HTERT RPE-1 (cell line): Measurements from ENCODE around the gene PRKCH.
"Not testable (repeated sequence)": the region's sequence is repeated elsewhere in the genome, so short reads cannot be mapped to it uniquely, and the experiment has no call there.

Source experiments
- in situ Hi-C: fragments of 300-500 bp; cut with MboI; formaldehyde crosslinking; loops from 4 replicates; pipeline ENCODE4 v1.14.3; 2020; ENCODE audit warnings: low sequenced_read_pairs

PRKCH gene

DNA sequence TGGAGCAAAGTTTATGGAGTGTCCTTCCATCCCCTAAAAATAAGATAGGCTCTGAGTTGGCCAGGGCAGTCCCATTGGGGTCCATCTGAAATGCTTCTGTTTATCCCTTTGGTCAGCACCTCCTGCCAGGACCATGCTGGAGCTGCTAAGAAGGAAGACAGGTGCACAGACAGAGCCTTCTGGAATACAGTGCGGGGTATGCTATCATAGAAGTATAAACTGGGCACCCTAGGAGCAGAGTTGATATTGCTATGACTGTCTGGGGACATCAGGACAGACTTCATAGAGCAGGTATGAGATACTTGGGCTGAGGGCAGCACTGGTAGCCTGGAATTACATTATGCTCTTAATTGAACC lies 203.5 kb downstream of the PRKCH start:
- in situ Hi-C loops: no loop called here

DNA sequence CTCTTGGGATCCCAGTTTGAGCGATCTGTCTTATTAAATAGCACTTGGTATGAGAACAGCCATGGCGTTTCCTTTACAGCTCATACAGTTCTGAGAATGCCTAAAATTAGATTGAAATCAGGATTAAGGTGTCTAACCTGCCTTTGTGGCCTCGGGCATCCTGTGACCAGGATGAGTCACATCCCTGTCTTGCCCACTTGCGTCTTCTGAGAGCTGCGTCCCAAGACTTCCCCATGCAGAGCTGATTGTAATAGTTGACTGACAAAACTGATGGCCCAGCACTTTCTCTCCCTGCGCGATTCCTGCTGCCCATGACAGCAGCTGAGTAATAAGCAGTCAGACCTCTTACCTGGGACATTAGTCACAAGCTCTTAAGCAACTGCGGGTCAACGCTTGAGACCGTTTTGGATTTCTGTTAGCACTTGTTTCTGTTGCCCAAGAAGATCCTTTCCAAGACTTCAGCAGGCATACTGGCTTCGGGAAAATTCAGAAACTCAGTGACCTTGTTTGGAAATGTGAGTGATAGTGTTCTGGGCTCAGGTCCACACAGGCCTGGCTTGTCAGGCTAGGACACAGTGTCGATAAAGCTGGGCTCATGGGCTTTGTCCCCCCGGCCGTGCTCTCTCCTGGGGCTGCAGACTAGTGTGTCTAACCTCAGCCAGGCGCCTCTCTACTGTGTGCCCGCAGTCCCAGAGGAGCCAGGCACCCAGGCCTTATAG lies 204.1 kb downstream of the PRKCH start:
- in situ Hi-C loops: no loop called here

DNA sequence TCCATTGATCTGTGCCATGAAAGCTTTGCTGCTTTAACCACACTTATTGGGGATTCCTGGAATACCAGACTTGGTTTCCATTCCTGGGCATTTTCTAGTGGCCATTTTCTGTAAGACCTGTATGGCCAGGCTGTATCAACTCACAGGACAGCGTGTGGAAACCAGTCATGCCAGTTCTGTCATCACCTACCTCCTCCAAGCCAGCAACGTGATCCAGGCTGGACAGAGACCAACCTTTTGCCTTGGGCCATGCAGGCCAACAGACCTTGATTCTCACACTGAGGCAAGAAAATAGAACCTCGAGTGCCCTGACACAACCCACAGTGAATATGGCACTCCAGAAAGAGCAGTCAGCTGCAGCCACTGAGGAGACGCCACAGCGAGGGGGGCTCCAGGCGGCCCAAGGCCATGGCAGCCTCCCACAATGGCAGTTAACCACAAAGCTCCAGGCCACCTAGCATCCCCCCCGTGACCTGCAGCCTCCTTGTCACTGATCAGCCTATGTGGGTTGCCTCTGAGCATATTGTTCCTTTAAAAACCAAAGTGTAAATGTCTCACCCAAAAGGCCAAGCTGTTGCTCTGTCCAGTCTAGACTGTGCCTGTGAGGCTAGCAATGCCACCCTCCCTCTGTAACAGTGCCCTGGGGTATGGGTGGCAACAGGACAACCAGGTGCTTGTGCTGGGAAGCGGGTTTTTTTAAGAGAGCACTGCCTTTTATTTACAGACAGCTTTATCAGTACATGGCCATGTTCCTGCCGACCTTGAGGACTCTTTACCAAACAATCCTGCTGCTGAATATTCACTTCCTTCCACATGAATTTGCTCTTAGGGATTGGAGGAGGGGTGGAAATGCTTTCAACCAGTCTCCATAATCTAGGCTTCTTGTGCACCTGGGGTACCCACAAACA lies 205.3 kb downstream of the PRKCH start:
- in situ Hi-C loops: no loop called here

DNA sequence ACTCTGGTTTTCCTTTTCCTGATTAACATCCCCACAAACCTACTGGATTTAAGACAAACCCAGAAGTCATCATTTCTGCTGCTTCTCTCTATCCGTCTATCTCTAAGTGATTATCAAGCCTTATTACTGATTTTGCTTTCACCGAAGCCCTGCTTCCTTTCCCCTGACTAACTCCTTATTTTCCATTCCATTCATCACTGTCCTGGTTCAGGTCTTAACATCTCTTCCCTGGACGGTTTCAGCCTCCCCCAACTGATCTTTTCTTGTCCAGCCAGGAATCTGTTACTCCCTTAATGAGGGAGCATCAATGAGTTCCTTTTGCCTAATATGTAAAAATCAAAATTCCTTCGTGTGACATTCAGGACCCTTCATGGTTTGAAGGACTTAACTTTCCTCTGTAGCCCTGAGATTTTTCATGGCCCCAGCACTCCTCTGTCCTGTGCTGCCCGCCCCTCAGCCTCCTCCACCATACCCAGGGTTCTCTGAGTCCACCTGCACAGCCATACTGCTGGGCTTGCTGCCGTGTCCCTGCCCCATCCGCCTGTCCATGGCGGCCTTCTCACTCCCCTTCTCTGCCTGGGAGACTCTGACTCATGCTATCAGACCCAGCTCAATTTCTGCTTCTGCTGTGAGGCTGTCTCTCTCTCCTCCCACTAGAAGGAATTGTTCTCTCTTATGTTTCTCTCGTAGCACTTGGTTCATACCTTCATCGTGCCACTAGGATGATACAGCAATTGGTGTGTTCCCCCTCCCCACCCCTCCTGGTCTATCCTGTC lies 206.1 kb downstream of the PRKCH start:
- in situ Hi-C loops: no loop called here

DNA sequence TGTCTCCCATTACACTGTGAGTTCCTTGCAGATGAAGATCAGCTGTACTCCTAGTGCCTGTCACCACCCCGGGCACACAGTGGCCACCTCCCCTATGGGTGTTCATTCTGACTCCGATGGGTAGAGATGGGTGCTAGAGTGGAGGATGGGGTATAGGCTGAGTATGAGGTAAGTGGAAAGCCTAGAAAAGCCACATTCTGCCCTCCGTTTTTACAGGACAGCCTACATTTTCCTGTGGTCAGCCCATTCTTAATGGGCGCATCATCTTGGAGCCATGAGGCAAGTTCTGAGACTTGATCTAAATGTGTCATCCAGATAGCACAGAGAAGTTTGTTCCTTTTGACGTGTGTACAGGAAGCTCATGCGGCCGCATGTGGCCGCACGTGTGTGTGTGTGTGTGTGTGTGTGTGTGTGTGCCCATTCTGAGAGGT lies 207.2 kb downstream of the PRKCH start:
- in situ Hi-C loops: no loop called here

DNA sequence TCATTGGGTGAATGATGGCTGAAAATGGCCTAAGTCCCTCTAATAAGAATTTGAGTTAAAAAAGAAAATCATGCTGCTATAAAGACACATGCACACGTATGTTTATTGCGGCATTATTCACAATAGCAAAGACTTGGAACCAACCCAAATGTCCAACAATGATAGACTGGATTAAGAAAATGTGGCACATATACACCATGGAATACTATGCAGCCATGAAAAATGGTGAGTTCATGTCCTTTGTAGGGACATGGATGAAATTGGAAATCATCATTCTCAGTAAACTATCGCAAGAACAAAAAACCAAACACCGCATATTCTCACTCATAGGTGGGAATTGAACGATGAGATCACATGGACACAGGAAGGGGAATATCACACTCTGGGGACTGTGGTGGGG lies 208.0 kb downstream of the PRKCH start:
- in situ Hi-C loops: not testable (repeated sequence)

DNA sequence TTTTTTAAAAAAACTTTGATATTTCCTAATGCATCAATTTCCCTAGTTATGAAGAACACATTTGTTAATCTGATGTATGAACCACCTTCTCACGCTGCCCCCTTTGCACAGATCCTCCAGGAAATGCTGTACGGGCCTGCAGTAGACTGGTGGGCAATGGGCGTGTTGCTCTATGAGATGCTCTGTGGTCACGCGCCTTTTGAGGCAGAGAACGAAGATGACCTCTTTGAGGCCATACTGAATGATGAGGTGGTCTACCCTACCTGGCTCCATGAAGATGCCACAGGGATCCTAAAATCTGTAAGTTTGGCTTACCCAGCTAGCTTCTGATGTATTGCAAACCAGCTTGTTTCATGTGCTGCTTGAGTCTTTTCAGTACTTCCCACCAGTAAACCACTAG lies 208.9 kb downstream of the PRKCH start:
- in situ Hi-C loops: no loop called here

DNA sequence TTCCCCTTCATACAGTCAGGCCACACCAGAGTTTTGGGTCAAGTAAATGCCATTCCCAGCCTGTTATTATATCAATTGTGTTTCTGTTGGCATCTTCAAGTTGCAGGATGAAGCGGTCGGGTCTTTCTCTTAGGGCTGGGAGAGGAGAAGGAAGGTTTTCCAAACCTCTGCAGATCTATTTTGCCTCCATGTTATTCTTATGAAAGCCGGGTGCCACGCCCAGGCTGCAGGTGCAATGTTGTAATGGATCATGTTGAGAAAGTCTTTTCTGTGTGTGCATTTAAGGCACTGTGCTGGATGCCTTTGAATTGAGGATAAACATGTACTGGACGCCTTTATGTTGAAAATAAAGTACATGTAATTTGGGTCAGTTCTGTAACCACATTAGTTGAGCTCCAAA lies 209.5 kb downstream of the PRKCH start:
- in situ Hi-C loops: no loop called here

DNA sequence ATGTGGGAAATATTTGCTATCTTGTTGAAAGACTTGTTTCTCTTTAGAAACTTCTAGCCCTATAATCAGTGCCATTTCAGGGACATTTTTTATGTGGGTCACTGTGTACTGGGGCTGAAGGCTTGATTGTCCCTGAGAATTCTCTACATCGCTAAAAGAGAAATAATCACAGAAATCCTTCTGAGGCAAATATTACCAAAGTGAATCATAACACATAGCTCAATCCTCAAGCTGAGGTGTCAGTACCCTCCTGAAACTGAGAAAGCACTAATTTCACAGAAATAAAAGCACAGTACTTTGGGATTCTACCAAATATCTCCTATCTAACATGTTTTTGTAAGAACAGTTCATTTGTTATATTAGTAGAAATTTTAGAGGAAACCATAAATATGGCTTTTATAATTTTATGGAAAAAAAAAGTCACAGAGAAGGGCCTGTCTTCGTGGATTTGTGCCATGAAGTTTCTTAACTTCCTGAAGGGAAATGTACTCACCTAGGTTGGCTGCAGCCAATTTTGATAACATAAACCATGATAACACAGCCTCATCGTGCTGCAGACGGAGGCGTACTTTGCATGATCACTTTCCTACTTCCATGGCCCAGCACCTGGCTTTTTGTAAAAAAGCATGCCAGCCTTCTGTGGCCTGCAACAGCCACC lies 210.2 kb downstream of the PRKCH start:
- in situ Hi-C loops: no loop called here

DNA sequence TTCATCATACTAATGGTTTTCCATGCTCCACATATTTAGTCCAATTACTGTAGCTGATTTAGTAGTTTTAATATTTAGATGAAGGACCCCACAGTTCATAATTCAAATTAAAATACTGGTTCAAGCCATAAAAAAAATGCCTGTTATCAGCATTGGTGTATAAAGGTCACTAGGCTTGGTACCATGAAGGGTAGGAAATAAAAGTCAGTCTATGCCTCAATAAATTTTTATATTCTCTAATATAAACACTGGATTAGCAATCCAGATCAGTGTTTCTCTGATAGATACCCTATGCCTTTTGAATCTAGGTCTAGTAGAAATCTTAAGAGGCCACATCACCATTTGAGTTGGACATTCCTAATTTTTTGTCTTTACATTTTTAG lies 210.7 kb downstream of the PRKCH start:
- in situ Hi-C loops: no loop called here

DNA sequence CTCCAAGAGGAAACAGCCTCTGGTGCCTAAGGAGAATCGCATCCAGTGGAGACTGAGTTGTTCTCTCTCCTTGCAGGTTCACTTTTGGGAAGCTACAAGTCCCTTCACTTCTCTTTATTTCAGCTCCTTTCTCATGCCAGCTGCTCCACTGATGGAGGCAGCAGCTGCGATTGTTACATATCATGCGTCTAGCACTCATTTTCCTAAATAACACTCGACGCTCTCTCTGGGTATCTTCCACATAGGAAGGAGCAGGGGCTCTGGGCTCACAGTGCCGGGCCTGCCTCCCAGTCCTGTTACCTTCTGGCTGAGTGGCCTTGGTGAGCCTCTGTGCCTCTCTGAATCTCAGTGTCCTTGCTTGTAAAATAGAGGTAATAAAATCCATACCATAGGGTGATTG lies 211.4 kb downstream of the PRKCH start:
- in situ Hi-C loops: no loop called here

DNA sequence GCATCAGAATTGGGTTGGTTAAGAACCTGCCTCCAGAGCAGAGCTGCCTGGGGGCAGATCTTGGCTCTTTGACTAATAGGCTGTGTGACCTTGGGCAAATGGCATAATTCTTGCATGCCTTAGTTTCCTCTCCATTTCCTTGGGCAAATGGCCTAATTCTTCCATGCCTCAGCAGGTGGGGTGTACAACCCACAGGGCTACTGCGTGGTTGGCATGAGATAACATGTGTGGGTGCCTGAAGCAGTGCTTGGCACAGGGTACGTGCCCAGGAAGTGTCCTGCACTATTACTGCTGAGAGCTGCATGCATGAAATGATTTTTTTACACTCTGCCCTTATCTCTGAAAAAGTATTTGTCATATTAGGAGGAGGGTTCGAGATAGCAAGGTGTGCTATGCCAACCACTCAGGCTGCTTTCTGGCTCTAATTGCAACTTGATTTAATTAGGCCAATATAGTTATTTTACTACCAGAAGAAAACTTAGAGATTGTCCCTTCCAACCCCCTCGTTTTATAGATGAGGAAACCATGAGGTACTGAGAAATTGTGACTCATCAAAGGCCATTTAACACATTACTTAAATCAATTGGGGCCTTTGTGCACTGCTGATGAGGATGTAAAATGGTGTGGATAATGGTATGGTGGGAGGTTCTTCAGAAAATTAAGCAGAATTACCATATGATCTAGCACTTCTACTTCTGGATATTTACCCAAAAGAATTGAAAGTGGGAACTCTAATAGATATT lies 212.3 kb downstream of the PRKCH start:
- in situ Hi-C loops: no loop called here

DNA sequence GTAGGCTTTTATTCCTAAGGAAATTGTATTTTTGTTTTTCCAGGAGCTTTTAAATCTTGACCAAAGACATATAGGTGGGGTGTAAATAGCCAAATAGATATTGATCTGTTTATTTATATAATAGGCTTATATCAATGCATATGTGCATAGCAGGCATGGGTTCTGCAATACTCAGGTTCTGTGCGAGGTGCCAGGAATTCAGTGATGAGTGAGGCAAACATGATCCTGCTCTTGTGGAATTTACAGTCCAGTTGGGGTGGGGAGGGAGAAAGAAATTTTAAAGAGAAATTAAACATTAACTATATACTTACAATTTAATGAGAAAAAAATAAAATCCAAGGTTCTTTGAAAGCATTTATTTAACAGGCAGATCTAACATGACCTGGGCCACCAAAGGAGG lies 213.7 kb downstream of the PRKCH start:
- in situ Hi-C loops: no loop called here

DNA sequence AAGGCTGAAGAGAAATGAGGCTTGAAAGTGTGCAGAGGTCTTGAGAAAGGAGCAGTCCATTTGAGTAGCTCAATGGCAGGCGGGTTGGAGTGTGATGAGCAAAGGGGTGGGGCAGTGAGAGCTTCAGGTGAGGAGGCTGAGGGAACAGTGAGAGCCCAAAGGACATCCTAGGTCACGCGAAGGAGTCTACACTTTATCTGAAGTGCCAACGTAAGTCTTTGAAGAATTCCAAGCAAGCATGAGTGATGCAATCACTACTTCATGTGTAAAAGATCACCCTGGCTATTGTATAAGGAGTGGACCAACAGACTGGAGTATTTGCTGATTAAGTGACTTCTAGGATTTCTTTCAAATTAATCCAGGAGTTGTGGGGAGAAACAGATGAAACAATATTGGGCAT lies 214.1 kb downstream of the PRKCH start:
- in situ Hi-C loops: no loop called here

DNA sequence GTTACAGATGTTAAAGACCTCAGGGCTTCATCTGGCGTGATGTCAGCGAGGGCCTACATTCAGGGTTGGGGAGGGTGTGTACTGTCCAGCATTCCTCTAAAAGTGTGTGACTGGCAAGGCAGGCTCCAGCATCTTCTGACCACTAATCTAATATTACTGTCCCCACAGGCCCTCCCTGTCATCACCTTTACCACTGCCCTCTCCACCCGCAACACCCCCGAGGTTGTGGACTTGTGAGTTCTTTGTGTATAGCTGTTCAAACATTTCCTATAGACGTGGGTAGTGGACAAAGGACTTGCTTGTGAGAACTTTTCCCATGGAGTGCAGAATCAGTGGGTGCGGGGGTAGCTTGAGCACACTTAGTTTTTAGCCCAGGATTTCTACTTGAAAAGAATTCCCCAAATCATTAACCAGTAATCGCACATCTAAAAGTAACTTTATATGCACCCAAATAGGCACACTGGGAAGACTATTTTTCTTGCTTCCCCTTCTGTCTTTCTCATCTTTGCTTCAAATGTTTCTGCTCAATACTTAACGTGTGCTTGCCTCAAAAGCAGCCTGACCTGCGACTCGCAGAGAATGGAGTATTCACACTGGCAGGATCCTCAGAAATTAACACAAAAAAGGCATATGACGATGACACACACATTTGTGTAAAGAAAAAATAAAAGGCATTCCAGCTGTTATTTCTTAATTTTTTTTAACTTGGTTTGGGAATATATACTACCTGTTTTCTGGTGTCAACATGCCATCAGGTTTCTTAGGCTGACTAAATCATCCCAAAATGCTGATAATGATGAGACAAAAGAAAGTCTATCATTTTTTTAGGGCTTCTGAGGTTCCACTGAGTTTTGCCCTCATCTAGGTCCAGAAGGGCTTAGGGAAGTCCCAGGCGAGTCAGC lies 215.5 kb downstream of the PRKCH start:
- in situ Hi-C loops: no loop called here

DNA sequence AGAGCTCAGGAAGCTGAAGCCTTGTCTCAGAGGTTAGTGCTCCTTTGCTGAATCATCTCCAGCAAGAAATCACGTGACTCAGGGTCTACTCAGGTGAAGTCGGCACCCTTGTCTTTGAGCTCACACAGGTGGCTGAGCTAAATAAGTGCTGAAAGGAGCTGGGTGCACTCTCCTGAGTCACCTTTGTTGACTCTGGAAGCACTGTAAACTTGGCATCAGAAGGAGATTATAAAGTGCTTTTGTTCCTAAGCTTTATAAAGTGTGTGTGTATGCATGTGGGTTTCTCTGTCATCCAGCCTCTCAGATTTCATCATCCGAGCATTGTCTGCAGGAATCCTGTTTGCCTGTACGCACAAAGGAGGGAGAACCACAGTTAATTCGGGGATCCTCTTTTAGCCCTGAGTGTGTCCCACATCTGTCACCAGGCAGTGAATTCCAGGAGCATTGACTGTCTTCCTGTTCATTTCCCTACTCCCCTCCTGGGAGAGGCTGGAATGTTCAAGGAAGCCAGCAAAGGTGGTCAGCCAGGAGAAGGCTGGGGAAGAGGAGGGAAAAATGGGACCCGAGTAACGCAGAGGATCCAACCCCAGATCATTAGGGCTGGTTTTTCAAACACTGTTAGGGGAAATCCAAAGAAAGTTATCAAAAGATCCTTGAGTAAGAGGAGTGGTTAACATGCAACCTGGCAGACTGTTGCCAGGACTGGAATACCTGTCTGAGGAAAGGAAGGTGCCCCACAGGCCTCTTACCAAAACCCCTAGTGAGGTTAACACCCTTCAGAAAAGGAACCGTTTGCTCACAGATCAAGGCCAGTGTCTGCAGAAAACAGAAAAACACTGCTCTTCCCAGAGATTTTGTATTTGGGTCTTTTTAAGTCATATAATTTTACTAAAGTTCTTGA lies 216.4 kb downstream of the PRKCH start:
- in situ Hi-C loops: no loop called here

DNA sequence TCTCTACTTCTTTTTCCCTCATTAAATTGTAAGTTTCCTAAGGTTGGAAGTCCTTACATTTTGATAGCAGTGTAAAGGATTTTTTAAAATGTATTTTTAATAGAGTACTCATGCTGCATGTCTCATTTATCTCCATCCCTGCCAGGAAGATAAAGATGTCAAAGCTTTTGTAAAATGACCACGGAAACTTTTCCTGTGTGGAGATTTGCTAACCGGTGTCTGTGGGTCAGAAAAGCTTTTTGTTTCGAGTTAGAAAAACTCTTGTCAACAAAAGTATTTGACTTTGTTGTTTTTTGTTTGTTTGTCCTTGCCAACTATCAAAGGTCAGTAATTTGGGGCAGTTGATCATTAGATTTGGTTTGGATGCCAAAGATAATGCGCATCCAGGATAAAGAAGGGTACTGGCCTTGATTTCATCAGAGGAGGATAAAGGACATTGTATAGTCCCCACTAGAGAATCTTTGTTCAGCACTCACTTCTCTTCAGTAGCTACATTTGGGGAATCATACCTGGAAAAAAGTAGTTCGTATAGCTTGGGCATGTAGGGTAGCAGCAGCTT lies 217.2 kb downstream of the PRKCH start:
- in situ Hi-C loops: no loop called here

DNA sequence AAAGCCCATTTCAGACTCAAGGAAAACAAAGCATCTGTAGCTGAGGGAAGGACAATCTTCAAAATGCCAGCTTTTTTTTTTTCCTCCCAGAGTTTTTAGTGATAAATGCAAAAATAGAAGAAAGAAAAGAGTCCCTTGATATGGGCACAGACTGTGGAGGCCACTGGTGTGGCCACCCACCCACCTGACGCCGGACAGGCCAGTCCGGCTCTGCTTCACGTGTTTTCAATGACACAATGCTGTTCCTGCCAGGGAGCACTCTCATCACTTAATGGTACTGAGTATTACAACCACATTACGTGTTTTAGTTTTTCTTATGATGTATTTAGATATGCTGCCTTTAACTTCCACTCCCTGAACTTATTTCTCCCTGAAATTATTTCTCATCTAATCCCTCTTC lies 218.3 kb downstream of the PRKCH start:
- in situ Hi-C loops: no loop called here
